WERI-Rb-1 (cell line): ENCODE data around the gene DNAH10.
A peak's percentile ranks its signal among the peaks of the same experiment; 100 is the strongest.

Source experiments
- DNase-seq: peaks from one replicate; pipeline ENCODE4 v3.0.0-alpha.2; 2020
- H3K27ac ChIP-seq: fragments of 250-450 bp; sonication (Bioruptor Pico); 2 replicates; pipeline ENCODE4 v1.5.1; 2020; ENCODE audit warnings: mild to moderate bottlenecking, moderate library complexity
- H3K27me3 ChIP-seq: fragments of 250-450 bp; sonication (Bioruptor Pico); 2 replicates; pipeline ENCODE4 v1.5.1; 2021; ENCODE audit warnings: mild to moderate bottlenecking, low read depth, moderate library complexity; ENCODE audit not compliant: insufficient read depth, severe bottlenecking
- H3K36me3 ChIP-seq: fragments of 250-450 bp; sonication (Bioruptor Pico); 2 replicates; pipeline ENCODE4 v1.5.1; 2020; ENCODE audit warnings: mild to moderate bottlenecking, moderate library complexity
- H3K4me3 ChIP-seq: 2 replicates; pipeline ENCODE4 v1.5.1; 2011; ENCODE audit warnings: low read depth, mild to moderate bottlenecking, control low read depth, low read length
- H3K9me3 ChIP-seq: fragments of 250-450 bp; sonication (Bioruptor Pico); 2 replicates; pipeline ENCODE4 v1.5.1; 2021; ENCODE audit warnings: mild to moderate bottlenecking, moderate library complexity; ENCODE audit not compliant: severe bottlenecking
- CTCF ChIP-seq: IDR thresholded peaks from 2 replicates; pipeline ENCODE4 v1.5.1; 2011; ENCODE audit warnings: low read depth, mild to moderate bottlenecking, control low read depth, inconsistent platforms, low read length

The DNAH10 gene

GRCh38 chr12:123936956-123937706, 175.0 kb downstream of the DNAH10 start:
- no peaks in the 10 kb centered on the region for H3K36me3 ChIP-seq
- TF ChIP-seq CTCF, result no peak
- H3K27ac ChIP-seq, result no peak overlapping the region
- H3K9me3 ChIP-seq, result no peaks in the 10 kb centered on the region
- DNase-seq, result no peak
- no peak overlapping the region for H3K4me3 ChIP-seq
- H3K27me3 ChIP-seq, result no peaks in the 10 kb centered on the region

GRCh38 chr12:123937707-123938591, 175.8 kb downstream of the DNAH10 start:
- Histone ChIP-seq H3K4me3 (no peak overlapping the region), H3K27ac (no peak overlapping the region), H3K27me3 (no peaks in the 10 kb centered on the region), H3K36me3 (no peaks in the 10 kb centered on the region), H3K9me3 (no peaks in the 10 kb centered on the region)
- TF ChIP-seq CTCF, result no peak
- DNase-seq, result no peak

GRCh38 chr12:123938679-123939480, 176.8 kb downstream of the DNAH10 start:
- H3K27ac ChIP-seq, result no peak overlapping the region
- DNase-seq, result peak; percentile 41

GRCh38 chr12:123939716-123940626, 177.9 kb downstream of the DNAH10 start:
- H3K4me3 ChIP-seq, result no peak overlapping the region

More at GRCh38 chr12:123938679-123939480, 176.8 kb downstream of the DNAH10 start:
- H3K4me3 ChIP-seq, result no peak overlapping the region
- no peaks in the 10 kb centered on the region for H3K27me3 ChIP-seq
- peak; percentile 83 for TF ChIP-seq CTCF
- H3K9me3 ChIP-seq, result no peaks in the 10 kb centered on the region
- no peaks in the 10 kb centered on the region for H3K36me3 ChIP-seq

More at GRCh38 chr12:123939716-123940626, 177.9 kb downstream of the DNAH10 start:
- DNase-seq, result no peak
- no peaks in the 10 kb centered on the region for H3K36me3 ChIP-seq
- H3K27ac ChIP-seq, result no peak overlapping the region
- no peaks in the 10 kb centered on the region for H3K9me3 ChIP-seq
- no peak for TF ChIP-seq CTCF
- no peaks in the 10 kb centered on the region for H3K27me3 ChIP-seq
